GM11168 (cell line): ENCODE measurements around the gene LAMA1.

Experiments
- in situ Hi-C: fragments of 300-500 bp; cut with MboI; formaldehyde crosslinking; loops from one replicate; pipeline ENCODE4 v1.12.0; 2022; ENCODE audit warnings: low sequenced_read_pairs; ENCODE audit not compliant: unreplicated experiment

LAMA1 gene

DNA sequence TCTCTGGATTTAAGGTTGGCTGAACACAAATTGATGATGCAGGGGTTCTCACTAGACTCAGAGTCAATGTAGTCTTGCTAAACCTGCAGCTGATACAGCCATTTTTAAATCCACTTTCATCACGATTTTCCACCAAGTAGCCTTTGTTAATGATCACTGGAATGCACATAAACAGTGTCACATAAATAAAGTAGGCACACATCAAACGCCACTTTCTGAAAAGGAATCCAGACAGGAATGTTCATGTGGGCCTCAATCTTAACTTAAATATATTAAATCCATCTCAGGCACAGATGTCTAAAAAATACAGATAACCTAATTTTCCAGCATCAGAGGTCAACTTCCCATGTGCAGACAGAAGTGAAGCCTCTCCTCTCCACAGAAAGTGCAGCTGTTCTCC is 58.3 kb downstream of the LAMA1 start:
- in situ Hi-C loops, result no loop called here

DNA sequence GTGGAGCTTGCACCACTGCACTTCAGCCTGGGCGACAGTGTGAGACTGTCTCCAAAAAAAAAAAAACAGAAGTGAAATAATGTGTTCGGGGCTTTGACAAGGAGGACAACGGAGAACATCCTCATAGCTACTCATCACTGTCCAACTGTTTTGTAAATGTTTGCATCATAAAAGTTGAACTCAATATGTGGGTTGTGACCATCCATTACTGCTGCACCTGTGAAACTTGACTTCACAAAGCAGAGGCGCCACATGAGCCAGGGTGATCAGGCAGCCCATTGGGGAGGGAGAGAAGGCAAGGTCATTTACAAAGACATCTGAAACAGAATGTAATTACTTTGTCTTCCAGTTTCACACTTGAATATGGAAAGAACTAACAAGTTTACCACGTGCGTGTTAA is 61.6 kb downstream of the LAMA1 start:
- in situ Hi-C loops, result no loop called here

DNA sequence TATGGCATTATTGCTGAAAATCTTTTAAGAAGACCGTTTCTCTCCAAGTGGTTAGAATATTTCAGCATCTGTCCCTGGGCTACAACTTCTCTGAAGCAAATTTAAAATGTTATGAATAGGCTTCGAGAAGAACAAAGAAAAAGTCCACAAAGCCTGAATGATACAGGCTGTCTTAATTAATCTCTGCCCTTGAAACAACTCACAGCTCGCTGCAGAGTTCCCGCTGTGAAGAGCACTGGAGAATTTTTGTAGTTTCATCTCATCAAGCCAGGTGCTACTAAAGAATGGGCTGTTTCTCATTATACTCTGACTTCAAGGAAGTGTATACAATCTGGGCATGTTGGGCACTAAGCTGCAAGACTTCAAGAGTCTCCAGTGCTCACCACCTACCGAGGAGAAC is 67.6 kb downstream of the LAMA1 start:
- in situ Hi-C loops, result no loop called here

DNA sequence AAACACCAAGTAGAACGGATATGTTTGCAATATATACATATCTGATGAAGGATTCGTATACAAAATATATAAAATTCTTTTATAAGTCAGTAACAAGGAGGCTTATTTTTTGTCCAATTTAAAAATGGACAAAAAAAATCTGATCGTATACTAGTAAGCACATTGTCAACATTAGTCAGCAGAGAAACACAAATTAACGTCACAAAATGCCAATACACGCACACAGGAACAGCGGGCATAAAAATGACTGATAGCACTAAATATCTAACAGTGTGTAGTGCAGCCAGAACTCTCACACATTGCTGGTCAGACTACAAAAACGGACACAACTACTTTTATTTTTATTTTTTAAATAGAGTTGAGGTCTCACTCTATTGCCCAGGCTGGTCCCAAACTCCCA is 69.5 kb downstream of the LAMA1 start:
- in situ Hi-C loops, result no loop called here

DNA sequence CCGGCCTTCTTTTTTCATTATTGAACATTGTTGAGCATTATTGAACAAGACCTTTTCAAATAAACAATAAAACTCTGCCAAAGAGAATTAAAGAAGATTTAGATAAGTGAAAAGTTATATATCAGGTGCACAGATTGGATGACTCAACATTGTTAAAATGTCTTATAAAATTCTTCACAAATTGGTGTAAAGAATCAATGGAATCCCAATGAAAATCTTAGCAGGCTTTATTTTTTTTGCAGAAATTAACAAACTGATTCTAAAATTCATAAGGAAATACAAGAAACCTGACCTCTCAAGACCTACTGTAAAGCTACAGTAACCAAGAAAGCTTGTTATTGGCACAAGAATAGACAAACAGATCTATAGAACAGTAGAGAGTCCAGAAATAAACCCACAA is 70.3 kb downstream of the LAMA1 start:
- in situ Hi-C loops, result no loop called here

DNA sequence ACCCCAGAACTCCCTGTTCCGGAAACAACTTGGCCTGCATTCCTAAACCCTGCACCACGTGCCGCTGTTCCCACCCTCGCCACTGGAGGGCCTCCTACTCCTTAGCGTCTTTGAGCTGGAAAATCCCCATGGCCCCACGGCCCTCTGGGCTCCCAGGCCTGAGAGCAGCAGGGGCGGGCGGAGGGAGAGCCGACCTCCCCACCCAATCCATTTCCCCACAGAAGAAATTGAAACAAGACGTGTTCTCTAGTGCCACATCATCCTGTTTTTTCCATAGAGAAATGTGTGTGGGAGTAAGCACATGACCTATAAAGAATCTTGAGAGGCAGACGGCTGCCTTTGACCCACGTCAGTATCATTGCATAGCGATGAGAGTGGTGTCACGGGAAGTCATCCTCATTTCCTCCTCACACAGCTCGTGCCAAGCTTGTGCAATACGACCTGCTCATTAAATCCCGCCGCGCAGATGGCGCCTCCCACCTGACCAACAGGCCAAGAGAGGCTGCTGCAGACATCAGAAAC is 79.2 kb downstream of the LAMA1 start:
- in situ Hi-C loops, result no loop called here

DNA sequence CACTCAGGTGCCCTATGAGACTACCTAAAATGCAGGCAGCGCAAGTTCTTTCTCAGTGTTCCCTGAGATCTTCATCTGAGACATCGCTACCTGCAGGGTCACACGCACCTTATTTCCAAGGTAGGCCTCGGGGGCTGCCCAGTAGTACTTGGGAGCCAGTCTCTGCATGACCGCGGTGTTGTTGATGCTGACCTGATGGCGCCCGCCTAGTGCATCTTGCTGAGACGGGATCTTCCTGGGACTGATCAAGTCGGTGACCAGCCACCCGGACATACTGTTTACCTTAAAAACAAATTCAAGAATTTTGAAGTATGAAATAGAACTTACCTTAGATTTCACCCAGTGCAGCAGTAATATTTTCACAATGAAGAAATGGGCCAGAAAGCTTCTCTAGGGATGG is 80.1 kb downstream of the LAMA1 start:
- in situ Hi-C loops, result no loop called here

DNA sequence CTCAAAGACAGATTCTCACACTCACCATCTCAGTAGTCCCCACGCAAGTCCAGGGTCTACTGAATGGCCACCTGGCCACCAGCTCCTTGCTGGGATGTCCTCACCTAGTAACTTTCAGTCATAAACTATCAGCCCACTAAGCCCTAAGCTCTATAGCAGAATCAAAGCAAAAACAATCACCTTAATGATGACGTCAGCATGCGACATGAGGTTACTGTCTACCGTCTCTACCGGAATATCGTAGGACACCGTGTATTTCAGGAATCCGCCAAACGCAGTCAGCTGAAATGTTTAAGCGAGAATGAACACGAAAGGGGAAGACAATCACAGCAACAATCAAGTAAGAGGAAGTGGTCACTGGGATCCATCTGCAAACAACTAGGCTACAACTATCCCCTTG is 81.8 kb downstream of the LAMA1 start:
- in situ Hi-C loops, result no loop called here

DNA sequence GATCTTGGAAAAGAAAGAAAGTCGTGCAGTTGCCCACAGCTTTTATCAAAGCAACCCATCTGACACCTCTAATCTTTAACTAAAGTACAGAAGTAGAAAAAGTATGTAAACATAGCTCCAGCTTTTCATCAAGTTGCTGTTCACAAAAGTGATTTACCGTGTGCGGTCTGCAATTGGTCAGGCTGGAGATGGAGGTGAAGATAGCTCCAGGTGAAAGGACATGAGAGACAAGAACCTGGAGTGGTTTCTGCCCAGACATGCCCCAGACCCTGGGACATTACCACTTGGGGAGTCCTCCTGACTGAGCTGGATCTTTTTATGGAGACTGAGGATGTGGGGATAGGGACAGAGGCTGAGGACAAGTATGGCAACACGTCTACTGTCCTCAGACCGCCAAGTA is 82.7 kb downstream of the LAMA1 start:
- in situ Hi-C loops, result no loop called here

DNA sequence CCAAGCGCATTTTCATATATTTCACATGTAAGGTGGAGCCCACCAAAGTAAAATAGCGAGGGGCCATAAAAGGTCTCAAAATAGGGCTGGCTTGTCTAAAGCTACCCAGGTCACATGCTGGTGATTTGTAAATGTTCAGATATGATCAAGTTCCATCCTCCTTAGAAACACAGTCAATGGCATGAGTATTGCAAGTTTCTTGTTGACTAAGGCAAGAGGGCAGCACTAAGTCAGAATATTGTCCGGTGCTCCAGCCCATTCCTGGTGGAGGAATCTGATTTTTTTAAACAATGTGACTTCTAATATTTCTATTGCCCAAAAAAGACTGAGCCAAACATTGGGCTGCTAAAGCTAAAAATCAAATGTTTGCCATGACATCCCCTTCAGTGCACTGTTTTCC is 85.1 kb downstream of the LAMA1 start:
- in situ Hi-C loops, result no loop called here

DNA sequence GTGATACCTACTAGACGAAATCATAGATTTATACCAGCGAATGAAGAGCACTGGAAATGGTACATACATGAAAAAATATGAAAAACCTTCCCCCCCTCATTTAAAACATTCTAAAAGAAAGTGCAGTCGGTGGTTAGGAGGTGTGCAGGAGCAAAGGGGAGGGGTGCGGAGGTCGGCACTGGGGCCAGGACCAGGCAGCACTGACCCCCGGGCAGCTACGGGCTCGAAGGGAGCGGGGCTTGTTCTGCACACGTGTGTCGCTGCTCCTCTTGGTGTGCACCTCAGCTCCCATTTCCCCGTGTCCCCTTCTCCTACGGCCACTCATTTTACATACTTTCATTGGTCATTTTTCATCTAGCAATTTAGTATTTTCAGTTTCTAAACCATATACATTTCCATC is 89.0 kb downstream of the LAMA1 start:
- in situ Hi-C loops, result no loop called here

DNA sequence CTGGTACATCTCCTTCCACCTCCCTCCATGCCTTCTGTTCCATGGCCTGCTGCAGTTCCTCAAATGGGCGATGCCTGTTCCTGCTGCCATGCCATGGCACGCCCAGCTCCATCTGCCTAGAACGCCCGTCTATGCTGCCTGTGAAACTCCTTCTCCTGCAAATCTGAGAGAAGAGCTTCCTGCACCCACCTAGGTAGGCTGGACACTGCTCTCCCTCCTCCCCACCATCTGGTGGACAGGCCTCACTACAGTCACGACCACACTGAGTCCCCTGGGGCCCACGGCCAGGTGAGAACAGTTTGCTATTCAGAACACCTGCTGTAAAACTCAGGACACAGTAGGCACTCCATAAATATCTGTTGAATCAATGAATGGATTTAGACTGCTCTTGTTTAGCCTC is 92.4 kb downstream of the LAMA1 start:
- in situ Hi-C loops, result no loop called here

DNA sequence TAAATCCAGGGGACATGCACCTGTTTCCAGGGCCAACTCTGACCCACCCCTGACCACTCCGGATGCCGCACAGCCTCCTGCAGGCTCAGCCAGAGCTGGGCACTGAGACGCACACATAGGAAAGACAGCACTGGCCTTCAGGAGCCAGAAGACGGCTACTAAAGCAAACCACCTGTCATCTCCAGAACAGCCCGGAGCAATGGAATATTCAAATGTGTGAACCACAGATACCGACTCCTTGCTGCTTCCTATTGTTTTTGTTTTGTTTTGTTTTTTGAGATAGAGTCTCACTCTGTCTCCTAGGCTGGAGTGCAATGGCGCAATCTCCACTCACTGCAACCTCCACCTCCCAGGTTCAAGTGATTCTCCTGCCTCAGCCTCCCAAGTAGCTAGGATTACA is 94.0 kb downstream of the LAMA1 start:
- in situ Hi-C loops, result no loop called here

DNA sequence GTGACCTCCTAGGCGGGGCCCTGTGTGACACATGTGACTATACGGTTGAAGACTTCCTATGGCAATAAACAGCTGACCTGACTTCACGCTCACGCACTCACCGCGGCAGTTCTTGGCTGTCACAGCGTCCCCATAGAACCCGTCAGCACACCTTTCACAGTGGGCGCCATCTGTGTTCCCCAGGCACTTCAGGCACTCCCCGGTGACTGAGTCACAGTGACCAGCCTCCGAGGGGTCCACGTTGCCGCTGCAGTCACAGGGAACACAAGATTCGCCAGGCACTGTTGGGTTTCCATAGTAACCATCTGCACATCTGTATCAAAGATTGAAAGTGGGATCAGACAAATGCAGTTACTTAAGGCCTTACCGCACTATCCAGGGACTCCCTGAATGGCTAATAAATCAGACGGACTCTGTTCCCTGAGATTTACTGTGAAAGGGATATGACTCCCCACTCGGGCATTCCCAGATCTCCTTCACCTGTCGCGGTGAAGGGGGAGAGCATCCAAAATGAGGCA is 94.5 kb downstream of the LAMA1 start:
- in situ Hi-C loops, result no loop called here

DNA sequence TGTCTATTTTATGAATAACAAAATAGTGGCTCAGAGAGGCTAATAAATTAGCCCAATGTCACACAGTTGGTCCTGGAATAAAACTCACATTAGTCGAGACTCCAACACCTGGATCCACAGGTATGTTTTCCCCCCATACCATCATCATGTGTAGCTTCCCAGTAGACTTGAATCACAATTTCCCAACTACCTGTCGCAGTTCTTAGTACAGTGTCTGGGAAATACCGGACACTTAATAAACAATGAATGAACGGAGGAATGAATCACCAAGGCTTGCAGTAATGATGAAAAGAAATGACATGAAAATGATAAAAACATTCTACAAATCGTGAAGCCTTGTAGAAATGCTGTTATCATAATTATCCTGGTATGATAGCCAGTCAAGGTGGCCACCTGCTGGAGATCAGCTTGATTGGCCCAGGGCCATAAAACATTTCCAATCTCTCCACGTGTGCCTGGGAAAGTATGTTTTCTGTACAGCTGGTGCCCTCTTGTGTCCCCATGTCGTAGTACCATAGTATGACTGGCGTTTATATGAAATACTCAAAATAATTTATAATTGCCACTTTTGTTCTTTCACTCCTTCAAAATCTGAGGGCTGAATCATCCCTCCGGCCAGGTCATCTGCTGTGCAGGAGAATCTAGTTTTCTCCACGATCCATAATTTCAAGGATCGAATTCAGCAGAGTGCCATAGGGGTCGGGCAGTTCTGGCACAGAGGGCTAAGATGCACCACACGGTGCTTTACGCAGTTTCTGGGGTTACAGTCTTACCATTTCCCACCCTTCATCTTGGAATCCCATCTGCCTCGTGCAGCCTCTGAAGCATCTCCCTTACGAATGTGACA is 95.4 kb downstream of the LAMA1 start:
- in situ Hi-C loops, result no loop called here

DNA sequence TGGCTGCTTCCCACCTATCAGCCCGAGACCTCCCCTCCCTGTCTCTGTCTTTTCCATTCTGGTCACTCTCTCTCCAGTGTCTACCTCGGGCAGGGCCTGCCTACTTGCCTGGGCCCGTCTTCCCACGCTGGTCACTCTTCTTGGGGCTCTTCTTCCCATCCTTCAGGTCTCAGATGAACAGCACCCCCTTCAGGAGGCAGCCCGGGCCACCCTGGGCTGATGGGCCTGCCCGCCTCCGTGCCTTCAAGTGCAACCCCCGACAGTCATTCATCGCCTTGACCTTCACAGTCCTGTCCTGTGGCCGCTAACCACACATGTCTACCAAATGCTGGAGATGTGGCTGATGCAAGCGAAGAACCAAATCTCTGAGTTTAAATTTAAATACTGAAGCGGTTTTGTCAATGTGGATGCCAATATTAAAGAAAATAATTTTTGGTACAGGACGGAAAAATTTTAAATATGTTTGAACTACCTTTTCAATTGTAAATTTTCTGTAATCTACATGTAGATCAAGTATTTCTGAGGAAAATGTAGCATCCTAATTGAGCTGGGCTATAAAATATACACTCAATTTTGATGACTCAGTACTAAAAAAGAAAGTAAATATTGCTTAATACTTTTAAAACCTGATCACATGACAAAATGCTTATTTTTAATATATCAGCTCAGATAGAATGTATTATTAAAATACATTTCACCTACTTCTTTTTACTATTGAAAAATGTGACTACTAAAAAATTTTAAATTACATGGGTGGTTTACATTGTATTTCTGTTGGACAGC is 96.4 kb downstream of the LAMA1 start:
- in situ Hi-C loops, result no loop called here

DNA sequence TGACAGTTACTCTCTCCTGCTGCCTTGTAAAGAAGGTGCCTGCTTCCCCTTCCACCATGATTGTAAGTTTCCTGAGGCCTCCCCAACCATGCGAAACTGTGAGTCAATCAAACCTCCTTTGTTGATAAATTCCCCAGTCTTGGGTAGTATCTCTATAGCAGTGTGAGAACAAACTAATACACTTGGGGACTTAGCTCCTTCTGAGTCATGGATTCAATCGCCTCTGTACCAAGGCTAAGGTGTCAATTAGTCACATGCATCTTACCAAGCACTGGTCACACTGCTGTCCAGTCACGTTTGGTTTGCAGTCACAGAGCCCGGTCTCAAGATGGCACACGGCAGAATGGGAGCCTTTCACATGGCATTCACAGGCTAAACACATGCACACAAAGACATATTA is 100.6 kb downstream of the LAMA1 start:
- in situ Hi-C loops, result no loop called here

DNA sequence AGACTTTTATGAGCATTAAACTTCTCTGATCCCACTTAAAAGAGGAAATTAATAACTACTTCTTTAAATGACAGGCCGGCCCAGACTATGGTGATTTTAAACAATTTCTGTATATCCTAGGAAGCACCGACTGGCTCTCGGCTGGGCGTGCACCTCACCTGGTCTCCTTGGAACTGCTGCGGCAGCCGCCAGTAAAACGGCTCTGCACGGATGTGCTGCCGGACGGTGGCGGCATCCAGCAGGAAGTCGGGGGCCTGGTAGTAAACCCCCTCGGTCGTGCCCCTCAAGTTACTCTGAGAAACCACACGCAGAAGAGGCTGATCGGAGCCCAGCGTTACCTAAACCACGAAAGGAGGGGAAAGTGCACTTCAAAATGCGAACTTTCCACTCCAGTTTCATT is 106.5 kb downstream of the LAMA1 start:
- in situ Hi-C loops, result no loop called here

DNA sequence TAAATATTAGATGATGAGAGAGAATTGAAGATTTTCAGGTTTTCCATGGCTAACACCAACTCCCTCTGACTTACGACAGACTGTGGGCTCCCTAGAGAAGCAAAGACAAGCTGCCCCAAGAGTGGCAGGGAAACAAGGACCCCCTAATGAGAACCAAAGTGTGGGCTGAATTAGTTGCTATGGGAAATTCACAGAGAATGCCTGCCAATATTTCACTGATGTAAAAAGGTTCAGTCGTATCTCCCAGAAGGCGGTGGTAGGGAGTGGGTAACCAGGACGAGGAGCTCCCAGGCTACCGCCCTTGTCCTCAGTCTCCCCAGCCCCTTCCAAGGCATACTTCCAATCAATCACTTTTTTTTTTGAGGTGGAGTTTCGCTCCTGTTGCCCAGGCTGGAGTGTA is 113.6 kb downstream of the LAMA1 start:
- in situ Hi-C loops, result no loop called here

DNA sequence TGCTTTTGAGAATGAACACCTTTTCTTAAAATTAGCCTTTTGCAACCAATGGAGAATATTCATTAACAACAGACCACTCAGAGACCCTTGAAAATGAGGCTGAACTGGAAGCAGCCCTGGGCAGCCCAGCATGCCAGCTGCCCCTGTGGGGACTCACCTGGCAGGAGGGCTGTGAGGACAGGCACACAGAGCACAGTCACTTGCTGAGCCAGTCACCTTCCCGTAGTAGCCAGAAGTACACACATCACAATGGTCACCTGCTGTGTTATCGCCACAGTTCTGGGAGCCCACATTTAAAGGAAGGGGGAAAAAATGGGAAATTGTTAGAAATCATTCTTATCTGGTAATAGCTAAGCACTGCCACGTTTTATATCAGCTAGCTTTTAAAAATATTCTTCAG is 115.5 kb downstream of the LAMA1 start:
- in situ Hi-C loops, result no loop called here

DNA sequence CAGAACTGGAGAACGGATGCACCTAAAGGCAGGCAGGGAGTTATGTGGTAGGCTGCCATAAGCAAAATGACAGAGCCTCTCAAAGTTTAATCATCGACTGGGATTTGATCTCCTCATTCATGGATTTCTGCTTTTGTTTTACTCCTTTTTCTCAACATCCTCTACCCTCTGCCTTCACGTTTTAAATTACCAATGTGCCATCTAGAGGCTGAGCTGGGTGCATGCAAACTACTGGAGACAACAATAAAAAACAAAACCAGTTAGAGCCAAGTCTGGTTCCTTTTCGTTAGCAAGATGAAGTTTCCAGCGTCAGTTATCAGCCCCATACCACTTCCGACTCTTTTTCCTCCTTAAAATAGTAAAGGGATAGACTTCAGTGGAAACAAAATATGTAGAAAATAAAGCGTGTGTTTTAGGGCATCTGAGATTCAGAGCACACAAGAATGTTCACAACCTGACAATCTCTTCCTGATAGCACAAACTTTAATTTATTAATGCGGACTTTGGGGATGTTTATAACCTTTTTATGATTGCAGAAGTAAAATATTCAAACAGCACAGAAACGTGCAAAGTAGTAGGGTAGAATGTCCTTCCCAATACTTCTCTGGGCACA is 117.0 kb downstream of the LAMA1 start:
- in situ Hi-C loops, result no loop called here
